H1 (cell line): ENCODE results near the gene FGFBP2. TPM values are rescaled to one million over a fixed set of nuclear protein-coding genes. Genes with fewer than 3 reads are reported as not detected.

Experiments
- CTCF ChIA-PET: fragments of 300-600 bp; sonication (Branson Sonifier 250); formaldehyde crosslinking; loops from one replicate; lab custom pipeline; 2021; ENCODE audit not compliant: partially characterized antibody; lab: Charles Lee
- POLR2A ChIA-PET: fragments of 300-600 bp; sonication (Branson Sonifier 250); formaldehyde crosslinking; loops from one replicate; lab custom pipeline; 2021; ENCODE audit warnings: inconsistent platforms; ENCODE audit not compliant: partially characterized antibody; lab: Charles Lee
- DNase-seq, 2 experiments: peaks; one replicate each; pipeline versions ENCODE4 v3.0.0 to v3.0.0-alpha.2; 2010 to 2022; ENCODE audit warnings: low spot score in 2 of 2, low read depth in 1 of 2, mixed read lengths in 1 of 2
- FAIRE-seq: peaks from 2 replicates; lab custom pipeline; 2011; peaks lifted over from hg19 to GRCh38; lab: Jason Lieb, UNC
- H2AFZ ChIP-seq: 2 replicates; pipeline ENCODE4 v1.8.1; 2012; ENCODE audit warnings: low read length, inconsistent platforms
- H2AK5ac ChIP-seq: 2 replicates; pipeline ENCODE4 v1.6.1; 2013; ENCODE audit warnings: low read depth, low read length
- H2BK120ac ChIP-seq: replicated peaks from 2 replicates; pipeline ENCODE3; 2013; ENCODE audit warnings: low read depth, low read length, inconsistent platforms
- H2BK12ac ChIP-seq: 2 replicates; pipeline ENCODE4 v1.6.1; 2013; ENCODE audit warnings: low read depth, low read length
- H2BK15ac ChIP-seq: 2 replicates; pipeline ENCODE4 v1.6.1; 2013; ENCODE audit warnings: low read length
- H2BK20ac ChIP-seq: 2 replicates; pipeline ENCODE4 v1.6.1; 2013; ENCODE audit warnings: low read length
- H2BK5ac ChIP-seq: 2 replicates; pipeline ENCODE4 v1.6.1; 2013; ENCODE audit warnings: low read depth, low read length
- H3K14ac ChIP-seq: 2 replicates; pipeline ENCODE4 v1.6.1; 2013; ENCODE audit warnings: inconsistent platforms; ENCODE audit not compliant: insufficient read length
- H3K18ac ChIP-seq: 2 replicates; pipeline ENCODE4 v1.6.1; 2013; ENCODE audit warnings: low read length; ENCODE audit errors: extremely low read depth
- H3K23ac ChIP-seq: 2 replicates; pipeline ENCODE4 v1.6.1; 2013; ENCODE audit warnings: inconsistent platforms; ENCODE audit not compliant: insufficient read length
- H3K23me2 ChIP-seq: 2 replicates; pipeline ENCODE4 v1.6.1; 2013; ENCODE audit warnings: low read depth, low read length
- H3K27ac ChIP-seq: 2 replicates; pipeline ENCODE4 v1.6.1; 2011; ENCODE audit warnings: low read depth, low read length, inconsistent platforms
- H3K27me3 ChIP-seq, 4 experiments: replicated peaks in 1 of 4; 1 replicate in 1 of 4; 2 replicates in 3 of 4; pipeline versions ENCODE4 v1.6.1 to v1.8.1; 2011 to 2013; ENCODE audit warnings: low read length in 3 of 4, mild to moderate bottlenecking in 3 of 4, inconsistent platforms in 2 of 4, mixed read lengths in 2 of 4, moderate library complexity in 1 of 4; ENCODE audit not compliant: control insufficient read depth in 3 of 4, insufficient read depth in 3 of 4; ENCODE audit errors: extremely low read depth in 1 of 4
- H3K36me3 ChIP-seq, 4 experiments: 2 replicates each; pipeline versions ENCODE4 v1.6.1 to v1.8.1; 2011 to 2013; ENCODE audit warnings: mild to moderate bottlenecking in 4 of 4, low read length in 3 of 4, moderate library complexity in 2 of 4, control low read depth in 1 of 4, inconsistent platforms in 1 of 4; ENCODE audit not compliant: insufficient read depth in 4 of 4, control insufficient read depth in 2 of 4
- H3K4ac ChIP-seq: replicated peaks from 2 replicates; pipeline ENCODE3; 2013; ENCODE audit warnings: low read length, low read depth, mixed read lengths, inconsistent platforms; ENCODE audit not compliant: insufficient read length
- H3K4me1 ChIP-seq, 4 experiments: replicated peaks in 1 of 4; 1 replicate in 1 of 4; 2 replicates in 3 of 4; pipeline versions ENCODE4 v1.6.1 to v1.8.1; 2011 to 2013; ENCODE audit warnings: low read length in 3 of 4, inconsistent platforms in 2 of 4, mixed read lengths in 1 of 4; ENCODE audit not compliant: insufficient read depth in 4 of 4, control insufficient read depth in 3 of 4
- H3K4me2 ChIP-seq, 2 experiments: 2 replicates each; pipeline versions ENCODE4 v1.6.1 to v1.8.1; 2011 to 2013; ENCODE audit warnings: low read depth in 2 of 2, low read length in 2 of 2, control low read depth in 1 of 2, inconsistent platforms in 1 of 2, mild to moderate bottlenecking in 1 of 2; ENCODE audit not compliant: insufficient read depth in 1 of 2
- H3K4me3 ChIP-seq, 4 experiments: fragments of 200-600, 300-600 bp in 1 of 4; sonication (generic), shearing (Covaris generic), sonication (Bioruptor Twin) in 1 of 4; 2 replicates each; pipeline versions ENCODE4 v1.5.1 to v1.8.1; 2011 to 2016; ENCODE audit warnings: low read length in 4 of 4, low read depth in 3 of 4, control low read depth in 2 of 4, inconsistent platforms in 2 of 4, mild to moderate bottlenecking in 2 of 4, mixed read lengths in 1 of 4, moderate library complexity in 1 of 4; ENCODE audit not compliant: insufficient read depth in 2 of 4; ENCODE audit errors: extremely low read depth in 1 of 4
- H3K56ac ChIP-seq: replicated peaks from 2 replicates; pipeline ENCODE3; 2013; ENCODE audit warnings: low read depth, mild to moderate bottlenecking, mixed read lengths, low read length, inconsistent platforms; ENCODE audit not compliant: insufficient read length
- H3K79me1 ChIP-seq: 2 replicates; pipeline ENCODE4 v1.6.1; 2013; ENCODE audit warnings: low read depth, low read length, control low read depth
- H3K79me2 ChIP-seq, 2 experiments: 2 replicates each; pipeline versions ENCODE4 v1.6.1 to v1.8.1; 2012 to 2013; ENCODE audit warnings: low read length in 2 of 2, mild to moderate bottlenecking in 2 of 2, inconsistent platforms in 1 of 2; ENCODE audit not compliant: insufficient read depth in 2 of 2, control insufficient read depth in 1 of 2
- H3K9ac ChIP-seq, 4 experiments: replicated peaks in 1 of 4; 1 replicate in 1 of 4; 2 replicates in 3 of 4; pipeline versions ENCODE4 v1.6.1 to v1.8.1; 2011 to 2013; ENCODE audit warnings: low read depth in 3 of 4, low read length in 3 of 4, control low read depth in 2 of 4, mild to moderate bottlenecking in 2 of 4, moderate library complexity in 2 of 4, inconsistent platforms in 1 of 4; ENCODE audit errors: extremely low read depth in 1 of 4
- H3K9me3 ChIP-seq, 2 experiments: 2 replicates each; pipeline versions ENCODE4 v1.6.1 to v1.8.1; 2012 to 2013; ENCODE audit warnings: mild to moderate bottlenecking in 2 of 2, moderate library complexity in 2 of 2, control low read depth in 1 of 2, inconsistent platforms in 1 of 2, low read depth in 1 of 2, low read length in 1 of 2, mixed read lengths in 1 of 2; ENCODE audit not compliant: insufficient read depth in 2 of 2
- H4K20me1 ChIP-seq, 2 experiments: replicated peaks in 1 of 2; 2 replicates each; pipeline versions ENCODE3 to v1.8.1; 2011 to 2013; ENCODE audit warnings: inconsistent platforms in 2 of 2, low read length in 2 of 2, mild to moderate bottlenecking in 1 of 2; ENCODE audit not compliant: insufficient read depth in 2 of 2, control insufficient read depth in 1 of 2
- H4K5ac ChIP-seq: 2 replicates; pipeline ENCODE4 v1.6.1; 2013; ENCODE audit warnings: low read length, low read depth, mixed read lengths, inconsistent platforms; ENCODE audit not compliant: insufficient read length
- H4K8ac ChIP-seq: 2 replicates; pipeline ENCODE4 v1.8.0; 2013; ENCODE audit warnings: mild to moderate bottlenecking, moderate library complexity, low read length, inconsistent platforms; ENCODE audit not compliant: insufficient read depth; ENCODE audit errors: extremely low read depth
- H4K91ac ChIP-seq: replicated peaks from 2 replicates; pipeline ENCODE3; 2013; ENCODE audit warnings: low read length, mixed read lengths, inconsistent platforms; ENCODE audit not compliant: insufficient read length
- MAFK ChIP-seq: IDR thresholded peaks from 2 replicates; pipeline ENCODE4 v1.6.1; 2012; ENCODE audit warnings: low read depth, mild to moderate bottlenecking, improper control_type of control experiment, low read length
- NANOG ChIP-seq: IDR thresholded peaks from 2 replicates; pipeline ENCODE4 v1.6.1; 2011; ENCODE audit warnings: low read length, low read depth, mild to moderate bottlenecking, inconsistent platforms; ENCODE audit not compliant: insufficient read depth, poor library complexity, severe bottlenecking
- POU5F1 ChIP-seq: IDR thresholded peaks from 2 replicates; pipeline ENCODE4 v1.6.1; 2011; ENCODE audit warnings: low read depth, mild to moderate bottlenecking, low read length, moderate library complexity
- WGBS, 2 experiments: shearing (Covaris generic) in 1 of 2; methylation state at CpG; one replicate each; pipeline versions ENCODE4 v1.1.6 to v1.1.7; 2013 to 2015; ENCODE audit warnings: low lambda C conversion rate in 2 of 2, mixed read lengths in 2 of 2, inconsistent platforms in 1 of 2, low coverage in 1 of 2, missing lambda C conversion rate in 1 of 2; ENCODE audit not compliant: insufficient replicate concordance in 2 of 2, insufficient coverage in 1 of 2, insufficient read length in 1 of 2; ENCODE audit errors: extremely low coverage in 1 of 2, missing lambda C conversion rate in 1 of 2; 5-methylcytosine and 5-hydroxymethylcytosine counted together
- polyA plus RNA-seq, 7 experiments: library from polyadenylated mRNA; depleted of rRNA in 3 of 7; stranded (reverse) in 5 of 7; unstranded in 2 of 7; fragments of >200 nt in 5 of 7; fragments of 200-250 nt in 2 of 7; gene quantifications; 1 replicate in 5 of 7; 2 replicates in 1 of 7; 4 replicates in 1 of 7; pipeline versions ENCODE4 v1.2.1 to v1.2.3, GENCODE V29; 2011 to 2013; ENCODE audit warnings: missing spikeins in 2 of 7, mixed read lengths in 2 of 7
- total RNA-seq: library from RNA; stranded (reverse); fragmentation: NEBNext Ultra II Directional; extraction: Animal tissue kit (Norgen Biotek cat#: 25700); gene quantifications from 2 replicates; pipeline ENCODE4 v1.2.1, GENCODE V29; 2021

FGFBP2 gene
- total and polyA plus RNA-seq, 2 of the 8 experiments (the other 6 are each of a cell fraction or from before 2014, with no cell fraction given): 0.15 TPM; not detected in 1

- 86% methylated on average over 3 of the region's 3 CpGs; no CpG with 5 or more reads in 1 of the 2 experiments for WGBS, 2 experiments
- CTCF ChIA-PET: interaction anchor here (0.8 to 5.2 kb wide), 5 partner anchors 10 to 190 kb away, joined by 3 to 22 read pairs (median 7); no protein-coding TSS in a partner anchor
- TF ChIP-seq NANOG (no peak), POU5F1 (no peak), MAFK (no peak)
These were observed 32.9 kb upstream of the FGFBP2 start for GRCh38 chr4:15995826-15996225.

More at GRCh38 chr4:15995826-15996225, 32.9 kb upstream of the FGFBP2 start:
- no peak overlapping the region for H3K18ac ChIP-seq
- no peak overlapping the region for H2AFZ ChIP-seq
- H3K79me2 ChIP-seq: no peaks in the 10 kb centered on the region
- no peak overlapping the region for H3K9ac ChIP-seq
- H4K8ac ChIP-seq: no peak overlapping the region
- H2BK12ac ChIP-seq: no peak overlapping the region
- no peak overlapping the region for H4K5ac ChIP-seq
- no peak overlapping the region for H2BK5ac ChIP-seq
- H3K36me3 ChIP-seq: peaks cover 4 to 40% (median 21%) of the 10 kb centered on the region in 4 experiments; a peak in 6 of 8 replicates
- FAIRE-seq: no peak
- no peak overlapping the region for H3K4me2 ChIP-seq
- H2AK5ac ChIP-seq: no peak overlapping the region
- H3K56ac ChIP-seq: no peak overlapping the region
- H3K27me3 ChIP-seq: no peaks in the 10 kb centered on the region
- DNase-seq: no peak
- no peak overlapping the region for H2BK15ac ChIP-seq
- no peak overlapping the region for H2BK120ac ChIP-seq
- H3K9me3 ChIP-seq: no peaks in the 10 kb centered on the region
- POLR2A ChIA-PET: interaction anchor here (1.1 kb wide), 1 partner anchor 20 kb away, joined by 3 read pairs; no protein-coding TSS in a partner anchor
- H3K27ac ChIP-seq: no peak overlapping the region
- H3K4me3 ChIP-seq: no peak overlapping the region
- no peak overlapping the region for H3K14ac ChIP-seq
- H3K23ac ChIP-seq: no peak overlapping the region
- no peak overlapping the region for H4K91ac ChIP-seq
- H3K4ac ChIP-seq: no peak overlapping the region
- no peaks in the 10 kb centered on the region for H3K79me1 ChIP-seq
- no peak overlapping the region for H2BK20ac ChIP-seq
- H4K20me1 ChIP-seq: no peaks in the 10 kb centered on the region
- no peaks in the 10 kb centered on the region for H3K23me2 ChIP-seq
- no peaks in the 10 kb centered on the region for H3K4me1 ChIP-seq
